MM.1S (cell line): ENCODE measurements around the gene ANKRD52.

Experiments used
- DNase-seq: peaks from one replicate; pipeline ENCODE4 v3.0.0-alpha.2; 2015
- H2AFZ ChIP-seq: fragments of 300-600 bp; sonication (generic); 2 replicates; pipeline ENCODE4 v1.6.0; 2016; ENCODE audit warnings: antibody characterized with exemption, low read length
- H3F3A ChIP-seq: fragments of 300-600 bp; sonication (generic); 2 replicates; pipeline ENCODE4 v1.6.1; 2016; ENCODE audit warnings: mild to moderate bottlenecking, antibody characterized with exemption, low read length, moderate library complexity, mixed read lengths; ENCODE audit not compliant: insufficient read depth
- H3K27ac ChIP-seq: fragments of 300-600 bp; sonication (generic); 2 replicates; pipeline ENCODE4 v1.5.1; 2016; ENCODE audit warnings: mild to moderate bottlenecking, low read length
- H3K27me3 ChIP-seq: fragments of 300-600 bp; sonication (generic); replicated peaks from 2 replicates; pipeline ENCODE4 v1.6.0; 2016; ENCODE audit warnings: low read length; ENCODE audit not compliant: insufficient read depth
- H3K36me3 ChIP-seq: fragments of 300-600 bp; sonication (generic); replicated peaks from 2 replicates; pipeline ENCODE4 v1.6.1; 2016; ENCODE audit warnings: mild to moderate bottlenecking, low read length, mixed read lengths; ENCODE audit not compliant: insufficient read depth
- H3K4me1 ChIP-seq: fragments of 300-600 bp; sonication (generic); 2 replicates; pipeline ENCODE4 v1.6.1; 2016; ENCODE audit warnings: low read length, mixed read lengths
- H3K4me2 ChIP-seq: fragments of 300-600 bp; sonication (generic); 2 replicates; pipeline ENCODE4 v1.6.0; 2016; ENCODE audit warnings: low read depth, low read length
- H3K4me3 ChIP-seq: fragments of 300-600 bp; sonication (generic); 2 replicates; pipeline ENCODE4 v1.5.1; 2016; ENCODE audit warnings: low read length, mixed read lengths
- H3K79me2 ChIP-seq: fragments of 300-600 bp; sonication (generic); 2 replicates; pipeline ENCODE4 v1.6.1; 2016; ENCODE audit warnings: mixed run types, low read length, mixed read lengths
- H3K9ac ChIP-seq: fragments of 300-600 bp; sonication (generic); 2 replicates; pipeline ENCODE4 v1.6.1; 2016; ENCODE audit warnings: low read length, mixed read lengths
- H3K9me2 ChIP-seq: fragments of 300-600 bp; sonication (generic); replicated peaks from 2 replicates; pipeline ENCODE4 v1.6.1; 2016; ENCODE audit warnings: mild to moderate bottlenecking, low read length, mixed read lengths; ENCODE audit not compliant: insufficient read depth
- H3K9me3 ChIP-seq: fragments of 300-600 bp; sonication (generic); replicated peaks from 2 replicates; pipeline ENCODE4 v1.6.1; 2016; ENCODE audit warnings: mild to moderate bottlenecking, low read length, mixed read lengths; ENCODE audit not compliant: insufficient read depth
- H4K20me1 ChIP-seq: fragments of 300-600 bp; sonication (generic); 2 replicates; pipeline ENCODE4 v1.6.1; 2016; ENCODE audit warnings: mild to moderate bottlenecking, low read length, moderate library complexity, mixed read lengths; ENCODE audit not compliant: insufficient read depth
- EZH2 ChIP-seq: fragments of 300-600 bp; sonication (generic); optimal IDR thresholded peaks from 2 replicates; pipeline ENCODE3; 2017; ENCODE audit warnings: low read depth, mild to moderate bottlenecking, antibody characterized with exemption, low read length, mixed read lengths
- EZH2phosphoT487 ChIP-seq: fragments of 300-600 bp; sonication (generic); IDR thresholded peaks from 2 replicates; pipeline ENCODE4 v1.6.1; 2018; ENCODE audit warnings: antibody characterized with exemption, low read length
- TF ChIP-seq, protein P1 (sequence below): fragments of 300-600 bp; sonication (generic); IDR thresholded peaks from 2 replicates; pipeline ENCODE4 v1.5.1; 2016; ENCODE audit warnings: antibody characterized with exemption, low read length, mixed read lengths

Gene ANKRD52

DNA sequence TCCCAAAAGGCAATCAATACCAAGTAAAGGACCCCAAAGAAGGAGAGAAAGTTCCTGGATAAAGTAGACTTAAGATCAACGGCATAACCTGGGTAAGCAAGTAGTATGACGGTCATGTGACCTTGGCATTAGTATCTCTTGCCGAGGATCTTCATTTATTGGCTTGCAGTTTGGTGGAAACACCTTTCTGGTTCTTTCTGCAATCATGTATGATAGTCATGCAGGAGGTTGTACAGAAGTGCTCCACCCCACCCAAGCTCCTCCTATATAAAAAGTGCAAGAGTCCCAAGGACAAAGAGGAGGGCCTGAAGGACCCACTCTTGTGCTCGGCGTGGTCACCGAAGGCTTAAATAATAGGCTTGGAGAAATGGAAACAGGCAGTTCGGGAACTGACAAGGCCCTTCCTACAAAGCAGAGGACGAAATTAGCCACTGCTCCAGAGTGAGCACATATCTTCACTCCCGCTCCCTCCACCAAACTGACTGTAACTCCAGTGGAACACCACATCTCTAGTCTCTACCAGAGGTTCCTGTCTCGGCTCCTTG, 41.2 kb upstream of the ANKRD52 start:
- H3K27ac ChIP-seq, result peak overlapping the region; percentile 74
- H3K4me2 ChIP-seq, result peak overlapping the region; percentile 71
- TF ChIP-seq EZH2phosphoT487, result no peak
- TF ChIP-seq, protein P1, sequence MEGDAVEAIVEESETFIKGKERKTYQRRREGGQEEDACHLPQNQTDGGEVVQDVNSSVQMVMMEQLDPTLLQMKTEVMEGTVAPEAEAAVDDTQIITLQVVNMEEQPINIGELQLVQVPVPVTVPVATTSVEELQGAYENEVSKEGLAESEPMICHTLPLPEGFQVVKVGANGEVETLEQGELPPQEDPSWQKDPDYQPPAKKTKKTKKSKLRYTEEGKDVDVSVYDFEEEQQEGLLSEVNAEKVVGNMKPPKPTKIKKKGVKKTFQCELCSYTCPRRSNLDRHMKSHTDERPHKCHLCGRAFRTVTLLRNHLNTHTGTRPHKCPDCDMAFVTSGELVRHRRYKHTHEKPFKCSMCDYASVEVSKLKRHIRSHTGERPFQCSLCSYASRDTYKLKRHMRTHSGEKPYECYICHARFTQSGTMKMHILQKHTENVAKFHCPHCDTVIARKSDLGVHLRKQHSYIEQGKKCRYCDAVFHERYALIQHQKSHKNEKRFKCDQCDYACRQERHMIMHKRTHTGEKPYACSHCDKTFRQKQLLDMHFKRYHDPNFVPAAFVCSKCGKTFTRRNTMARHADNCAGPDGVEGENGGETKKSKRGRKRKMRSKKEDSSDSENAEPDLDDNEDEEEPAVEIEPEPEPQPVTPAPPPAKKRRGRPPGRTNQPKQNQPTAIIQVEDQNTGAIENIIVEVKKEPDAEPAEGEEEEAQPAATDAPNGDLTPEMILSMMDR, result no peak
- no peak for TF ChIP-seq EZH2
- no peaks in the 10 kb centered on the region for H4K20me1 ChIP-seq
- peak overlapping the region; percentile 60 for H2AFZ ChIP-seq
- H3K79me2 ChIP-seq, result peaks cover 69% of the 10 kb centered on the region
- peaks cover 26% of the 10 kb centered on the region for H3K4me1 ChIP-seq
- peak; percentile 52 for DNase-seq
- H3K9ac ChIP-seq, result peak overlapping the region; percentile 76
- H3K4me3 ChIP-seq, result peak overlapping the region; percentile 95
- H3K27me3 ChIP-seq, result no peaks in the 10 kb centered on the region
- H3F3A ChIP-seq, result peaks cover 21% of the 10 kb centered on the region
- H3K9me3 ChIP-seq, result no peaks in the 10 kb centered on the region
- H3K36me3 ChIP-seq, result no peaks in the 10 kb centered on the region; the same call in 1 of the 2 replicates
- H3K9me2 ChIP-seq, result no peaks in the 10 kb centered on the region

DNA sequence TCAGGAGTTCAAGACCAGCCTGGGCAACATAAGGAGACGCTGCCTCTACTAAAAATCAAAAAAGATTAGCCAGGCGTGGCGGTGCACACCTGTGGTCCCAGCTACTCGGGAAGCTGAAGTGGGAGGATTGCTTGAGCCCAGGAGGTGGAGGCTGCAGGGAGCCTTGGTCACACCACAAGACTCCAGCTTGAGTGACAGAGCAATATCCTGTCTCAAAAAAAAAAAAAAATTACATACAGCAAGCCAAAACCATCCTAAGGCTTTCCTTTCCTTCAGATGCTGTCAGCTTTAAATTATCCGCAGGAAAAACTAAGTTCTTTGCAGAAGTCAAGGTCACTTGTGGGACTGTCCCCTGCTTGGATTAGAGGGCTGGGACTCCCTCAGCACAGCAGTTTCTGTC, 40.6 kb upstream of the ANKRD52 start:
- Histone ChIP-seq H3K4me3 (peak overlapping the region; percentile 95), H4K20me1 (peaks cover under 1% of the 10 kb centered on the region; the same call in 1 of the 2 replicates), H3K27ac (peak overlapping the region; percentile 74; the same call in 1 of the 2 replicates), H3K9me2 (no peaks in the 10 kb centered on the region), H2AFZ (peak overlapping the region; percentile 60; the same call in 1 of the 2 replicates), H3K36me3 (no peaks in the 10 kb centered on the region; the same call in 1 of the 2 replicates), H3K4me1 (peaks cover 26% of the 10 kb centered on the region), H3K9me3 (no peaks in the 10 kb centered on the region), H3K9ac (peak overlapping the region; percentile 76; the same call in 1 of the 2 replicates), H3F3A (peaks cover 21% of the 10 kb centered on the region), H3K4me2 (peak overlapping the region; percentile 71), H3K79me2 (peaks cover 74% of the 10 kb centered on the region), H3K27me3 (no peaks in the 10 kb centered on the region)
- TF ChIP-seq EZH2phosphoT487 (no peak), EZH2 (no peak)
- TF ChIP-seq, protein P1, result no peak
- DNase-seq, result no peak

GRCh38 chr12:56297400-56297799, 39.2 kb upstream of the ANKRD52 start:
- DNase-seq, result no peak
- H3K27ac ChIP-seq, result no peak overlapping the region
- no peak overlapping the region for H2AFZ ChIP-seq
- H3K27me3 ChIP-seq, result no peaks in the 10 kb centered on the region
- H3K9ac ChIP-seq, result no peak overlapping the region
- no peaks in the 10 kb centered on the region for H3K9me2 ChIP-seq
- H3F3A ChIP-seq, result peaks cover 17% of the 10 kb centered on the region
- TF ChIP-seq EZH2phosphoT487 (no peak), EZH2 (no peak)
- TF ChIP-seq, protein P1, result no peak
- H3K79me2 ChIP-seq, result peaks cover 86% of the 10 kb centered on the region
- H3K4me1 ChIP-seq, result peaks cover 22% of the 10 kb centered on the region
- no peak overlapping the region for H3K4me3 ChIP-seq
- peaks cover 4% of the 10 kb centered on the region; the same call in 1 of the 2 replicates for H4K20me1 ChIP-seq
- H3K4me2 ChIP-seq, result no peak overlapping the region
- no peaks in the 10 kb centered on the region for H3K9me3 ChIP-seq
- H3K36me3 ChIP-seq, result no peaks in the 10 kb centered on the region; the same call in 1 of the 2 replicates
